ENCODE data around the gene DPH2. TPM values are rescaled to one million over a fixed set of nuclear protein-coding genes. Genes with fewer than 3 reads are reported as not detected.
A peak's percentile ranks its signal among the peaks of the same experiment; 100 is the strongest.

DPH2 gene
- total and polyA plus RNA-seq, 2 experiments from 2014 or later: 16.7 to 42.9 TPM

GRCh38 chr1:43981135-43981491, 11.3 kb downstream of the DPH2 start:
- no peak for TF ChIP-seq EZH2phosphoT487 (IDR thresholded peaks at IDR 0.05; ENCODE audit: insufficient read depth, low read depth)
- no peak for TF ChIP-seq EZH2 (IDR thresholded peaks at IDR 0.05; ENCODE audit: insufficient read depth, poor library complexity, severe bottlenecking)
- Histone ChIP-seq H3K36me3 (ENCODE audit: low read depth) (peaks cover 13% of the 10 kb centered on the region; the same call in 1 of the 2 replicates), H3K4me3 (peak overlapping the region; percentile 79; the same call in 1 of the 2 replicates), H2AFZ (no peak overlapping the region), H3K27me3 (replicated peaks; ENCODE audit: insufficient read depth) (no peaks in the 10 kb centered on the region), H3K9me2 (ENCODE audit: insufficient read depth) (no peaks in the 10 kb centered on the region), H3K27ac (no peak overlapping the region), H3K79me2 (ENCODE audit: insufficient read depth) (peaks cover 68% of the 10 kb centered on the region), H3K4me2 (ENCODE audit: unreplicated experiment) (peak overlapping the region; percentile 94), H3K9ac (peak overlapping the region; percentile 90; the same call in 1 of the 2 replicates), H3K9me3 (ENCODE audit: low read depth) (no peaks in the 10 kb centered on the region), H4K20me1 (ENCODE audit: insufficient read depth) (no peaks in the 10 kb centered on the region), H3K4me1 (ENCODE audit: insufficient read depth) (peaks cover 25% of the 10 kb centered on the region), H3F3A (ENCODE audit: insufficient read depth) (peaks cover 13% of the 10 kb centered on the region)
- WGBS, 2 experiments (ENCODE audit: low coverage in 1 of 2, low lambda C conversion rate in 2 of 2, missing lambda C conversion rate in 2 of 2): 93 to 94% methylated on average over 20 of the region's 20 CpGs
- no peak for DNase-seq
- in situ Hi-C loops (cut with MboI): no loop called here

GRCh38 chr1:43981636-43982035, 11.8 kb downstream of the DPH2 start:
- H3K9ac ChIP-seq: no peak overlapping the region
- H4K20me1 ChIP-seq (ENCODE audit: insufficient read depth): no peaks in the 10 kb centered on the region
- H3K4me2 ChIP-seq (ENCODE audit: unreplicated experiment): no peak overlapping the region
- H2AFZ ChIP-seq: no peak overlapping the region
- peaks cover 18% of the 10 kb centered on the region for H3F3A ChIP-seq (ENCODE audit: insufficient read depth)
- no peaks in the 10 kb centered on the region for H3K27me3 ChIP-seq (replicated peaks; ENCODE audit: insufficient read depth)
- no peak overlapping the region for H3K4me3 ChIP-seq
- no peak for TF ChIP-seq EZH2 (IDR thresholded peaks at IDR 0.05; ENCODE audit: insufficient read depth, poor library complexity, severe bottlenecking)
- no peak for TF ChIP-seq EZH2phosphoT487 (IDR thresholded peaks at IDR 0.05; ENCODE audit: insufficient read depth, low read depth)
- in situ Hi-C loops (cut with MboI): no loop called here
- WGBS, 2 experiments (ENCODE audit: low coverage in 1 of 2, low lambda C conversion rate in 2 of 2, missing lambda C conversion rate in 2 of 2): 95 to 97% methylated on average over 20 of the region's 20 CpGs
- DNase-seq: no peak
- H3K9me2 ChIP-seq (ENCODE audit: insufficient read depth): no peaks in the 10 kb centered on the region
- peaks cover 15% of the 10 kb centered on the region; the same call in 1 of the 2 replicates for H3K36me3 ChIP-seq (ENCODE audit: low read depth)
- H3K79me2 ChIP-seq (ENCODE audit: insufficient read depth): peaks cover 63% of the 10 kb centered on the region
- H3K27ac ChIP-seq: no peak overlapping the region
- H3K4me1 ChIP-seq (ENCODE audit: insufficient read depth): peaks cover 25% of the 10 kb centered on the region
- no peaks in the 10 kb centered on the region for H3K9me3 ChIP-seq (ENCODE audit: low read depth)

- Histone ChIP-seq H3K79me2 (ENCODE audit: insufficient read depth) (peaks cover 56% of the 10 kb centered on the region), H3K9me3 (ENCODE audit: low read depth) (no peaks in the 10 kb centered on the region), H3F3A (ENCODE audit: insufficient read depth) (peaks cover 19% of the 10 kb centered on the region), H3K27ac (no peak overlapping the region), H3K27me3 (replicated peaks; ENCODE audit: insufficient read depth) (no peaks in the 10 kb centered on the region), H3K9me2 (ENCODE audit: insufficient read depth) (no peaks in the 10 kb centered on the region), H3K9ac (no peak overlapping the region), H3K4me2 (ENCODE audit: unreplicated experiment) (no peak overlapping the region), H2AFZ (no peak overlapping the region), H3K4me1 (ENCODE audit: insufficient read depth) (peaks cover 28% of the 10 kb centered on the region), H3K4me3 (no peak overlapping the region), H4K20me1 (ENCODE audit: insufficient read depth) (no peaks in the 10 kb centered on the region), H3K36me3 (ENCODE audit: low read depth) (0 out of 2 replicates have a peak, but pooled peaks cover 12% of the 10 kb centered on the region)
- 94 to 95% methylated on average over 8 of the region's 8 CpGs for WGBS, 2 experiments (ENCODE audit: low coverage in 1 of 2, low lambda C conversion rate in 2 of 2, missing lambda C conversion rate in 2 of 2)
- no peak for DNase-seq
- in situ Hi-C loops (cut with MboI): no loop called here
- TF ChIP-seq EZH2phosphoT487 (IDR thresholded peaks at IDR 0.05; ENCODE audit: insufficient read depth, low read depth) (no peak), EZH2 (IDR thresholded peaks at IDR 0.05; ENCODE audit: insufficient read depth, poor library complexity, severe bottlenecking) (no peak)
Observed at GRCh38 chr1:43982241-43982640, 12.4 kb downstream of the DPH2 start.

GRCh38 chr1:43982808-43983207, 13.0 kb downstream of the DPH2 start:
- H3F3A ChIP-seq (ENCODE audit: insufficient read depth): peaks cover 13% of the 10 kb centered on the region
- no peaks in the 10 kb centered on the region for H4K20me1 ChIP-seq (ENCODE audit: insufficient read depth)
- peaks cover 51% of the 10 kb centered on the region for H3K79me2 ChIP-seq (ENCODE audit: insufficient read depth)
- H3K9me3 ChIP-seq (ENCODE audit: low read depth): no peaks in the 10 kb centered on the region
- no peak overlapping the region for H3K4me3 ChIP-seq
- no peak for DNase-seq
- 89 to 92% methylated on average over 14 to 15 of the region's 15 CpGs for WGBS, 2 experiments (ENCODE audit: low coverage in 1 of 2, low lambda C conversion rate in 2 of 2, missing lambda C conversion rate in 2 of 2)
- no peak overlapping the region for H3K4me2 ChIP-seq (ENCODE audit: unreplicated experiment)
- in situ Hi-C loops (cut with MboI): no loop called here
- H3K9me2 ChIP-seq (ENCODE audit: insufficient read depth): no peaks in the 10 kb centered on the region
- H3K27me3 ChIP-seq (replicated peaks; ENCODE audit: insufficient read depth): no peaks in the 10 kb centered on the region
- H2AFZ ChIP-seq: no peak overlapping the region
- peaks cover 30% of the 10 kb centered on the region for H3K4me1 ChIP-seq (ENCODE audit: insufficient read depth)
- H3K9ac ChIP-seq: no peak overlapping the region
- H3K36me3 ChIP-seq (ENCODE audit: low read depth): 0 out of 2 replicates have a peak, but pooled peaks cover 6% of the 10 kb centered on the region
- no peak overlapping the region for H3K27ac ChIP-seq
- TF ChIP-seq EZH2 (IDR thresholded peaks at IDR 0.05; ENCODE audit: insufficient read depth, poor library complexity, severe bottlenecking) (no peak), EZH2phosphoT487 (IDR thresholded peaks at IDR 0.05; ENCODE audit: insufficient read depth, low read depth) (no peak)
